Fibroblast of the aortic adventitia (primary cell): ENCODE data around the gene CDH23. TPM values are rescaled to one million over a fixed set of nuclear protein-coding genes. Genes with fewer than 3 reads are reported as not detected.

ENCODE experiments used
- DNase-seq: peaks from one replicate; pipeline ENCODE4 v3.0.0-alpha.2; 2010; ENCODE audit warnings: low read depth
- H3K4me3 ChIP-seq: 2 replicates; pipeline ENCODE4 v1.5.1; 2011; ENCODE audit warnings: low read depth, mild to moderate bottlenecking, control low read depth, low read length, moderate library complexity
- total RNA-seq: library from RNA; depleted of rRNA; stranded (reverse); fragments of >200 nt; gene quantifications from 2 replicates; pipeline ENCODE4 v1.2.3, GENCODE V29; 2012; ENCODE audit warnings: low replicate concordance
- TF ChIP-seq, protein P1 (sequence below): IDR thresholded peaks from 2 replicates; pipeline ENCODE4 v1.5.1; 2011; ENCODE audit warnings: mild to moderate bottlenecking, low read length, control low read depth, inconsistent platforms; ENCODE audit not compliant: insufficient read depth

Gene CDH23
- total RNA-seq, 1 donor = 0.27 TPM

DNA sequence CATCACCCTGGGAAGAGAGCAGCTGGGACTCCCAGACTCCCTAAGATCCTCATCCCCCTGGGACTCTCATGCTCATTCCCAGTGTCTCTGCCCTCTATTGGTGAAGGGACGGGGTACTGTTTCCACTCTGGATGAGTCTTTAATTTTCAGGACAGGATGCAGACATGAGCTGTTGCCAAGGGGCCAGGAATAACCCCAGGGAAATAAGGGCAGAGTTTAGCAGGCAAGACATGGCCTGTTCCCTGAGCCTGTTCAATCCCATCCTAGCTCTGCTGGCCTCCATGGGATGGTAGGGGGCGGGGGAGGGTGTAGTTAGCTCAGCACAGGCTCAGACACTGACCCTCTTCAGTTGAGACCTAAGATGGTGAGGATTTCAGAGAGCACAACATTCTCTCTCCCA lies 308.9 kb downstream of the CDH23 start:
- no peak overlapping the region for H3K4me3 ChIP-seq
- DNase-seq = no peak
- TF ChIP-seq, protein P1, sequence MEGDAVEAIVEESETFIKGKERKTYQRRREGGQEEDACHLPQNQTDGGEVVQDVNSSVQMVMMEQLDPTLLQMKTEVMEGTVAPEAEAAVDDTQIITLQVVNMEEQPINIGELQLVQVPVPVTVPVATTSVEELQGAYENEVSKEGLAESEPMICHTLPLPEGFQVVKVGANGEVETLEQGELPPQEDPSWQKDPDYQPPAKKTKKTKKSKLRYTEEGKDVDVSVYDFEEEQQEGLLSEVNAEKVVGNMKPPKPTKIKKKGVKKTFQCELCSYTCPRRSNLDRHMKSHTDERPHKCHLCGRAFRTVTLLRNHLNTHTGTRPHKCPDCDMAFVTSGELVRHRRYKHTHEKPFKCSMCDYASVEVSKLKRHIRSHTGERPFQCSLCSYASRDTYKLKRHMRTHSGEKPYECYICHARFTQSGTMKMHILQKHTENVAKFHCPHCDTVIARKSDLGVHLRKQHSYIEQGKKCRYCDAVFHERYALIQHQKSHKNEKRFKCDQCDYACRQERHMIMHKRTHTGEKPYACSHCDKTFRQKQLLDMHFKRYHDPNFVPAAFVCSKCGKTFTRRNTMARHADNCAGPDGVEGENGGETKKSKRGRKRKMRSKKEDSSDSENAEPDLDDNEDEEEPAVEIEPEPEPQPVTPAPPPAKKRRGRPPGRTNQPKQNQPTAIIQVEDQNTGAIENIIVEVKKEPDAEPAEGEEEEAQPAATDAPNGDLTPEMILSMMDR = no peak

DNA sequence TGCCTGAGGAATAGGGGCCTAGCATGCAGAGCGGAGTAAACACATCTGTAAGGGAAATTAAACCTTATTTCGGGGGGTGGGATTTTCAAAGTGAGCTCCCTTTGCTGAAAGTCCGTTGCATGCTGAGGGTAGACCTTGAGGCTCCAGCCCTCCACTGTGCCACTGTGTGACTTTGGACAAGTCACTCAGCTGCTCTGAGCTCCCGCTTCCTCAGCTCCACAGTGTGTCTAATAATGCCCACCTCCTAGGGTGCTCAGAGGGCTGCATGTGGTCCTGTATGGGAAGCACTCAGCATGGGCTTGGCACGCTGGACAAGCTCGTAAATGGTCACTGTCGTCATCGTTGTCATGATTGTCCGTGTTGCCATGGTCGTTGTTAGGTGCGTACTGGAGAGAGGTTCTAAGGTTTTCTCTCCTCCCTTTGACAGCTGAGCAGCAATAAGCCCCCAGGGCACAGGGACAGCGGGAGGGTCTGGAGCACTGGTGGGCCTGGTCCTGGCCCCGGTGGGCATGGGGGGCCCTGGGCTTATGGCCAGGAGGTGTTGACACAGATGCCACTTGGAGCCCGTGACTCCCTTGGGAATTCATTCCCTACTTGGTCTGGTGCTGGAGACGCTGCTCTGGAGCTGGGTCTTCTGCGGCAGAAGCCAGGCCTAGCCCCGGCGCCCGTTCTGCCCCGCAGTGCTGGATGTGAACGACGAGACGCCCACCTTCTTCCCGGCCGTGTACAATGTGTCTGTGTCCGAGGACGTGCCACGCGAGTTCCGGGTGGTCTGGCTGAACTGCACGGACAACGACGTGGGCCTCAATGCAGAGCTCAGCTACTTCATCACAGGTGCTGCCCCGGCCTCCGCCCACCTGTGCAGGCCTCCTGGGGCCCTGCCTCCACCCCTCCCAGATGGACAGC lies 309.7 kb downstream of the CDH23 start:
- TF ChIP-seq, protein P1 = no peak
- H3K4me3 ChIP-seq = no peak overlapping the region
- no peak for DNase-seq

DNA sequence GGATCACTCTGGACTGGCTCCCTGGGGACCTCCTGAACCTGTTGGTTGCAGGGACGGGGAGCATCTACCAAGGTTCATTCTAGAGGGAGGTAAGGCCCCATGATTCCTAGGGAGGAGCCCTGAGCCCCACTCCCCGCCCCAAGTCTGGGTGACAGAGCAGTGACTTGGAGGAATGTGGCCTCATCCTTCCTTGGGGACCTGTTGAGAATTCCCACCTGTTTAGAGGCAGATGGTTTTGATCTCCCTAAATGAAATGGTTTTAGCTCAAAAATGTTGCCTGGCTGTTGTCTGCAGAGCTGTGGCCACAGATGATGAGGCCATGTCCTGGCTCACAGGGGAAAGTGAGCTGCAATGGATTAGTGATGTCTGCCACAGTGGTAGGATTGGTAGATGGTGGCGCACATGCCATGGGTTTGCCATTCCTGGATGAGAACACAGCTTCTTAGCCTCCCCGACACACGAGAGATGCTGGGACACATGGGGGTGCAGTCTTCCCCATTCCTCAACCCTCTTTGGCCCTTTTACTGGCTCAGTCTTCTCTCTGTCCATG lies 310.6 kb downstream of the CDH23 start:
- H3K4me3 ChIP-seq = no peak overlapping the region
- DNase-seq = no peak
- TF ChIP-seq, protein P1 = no peak

DNA sequence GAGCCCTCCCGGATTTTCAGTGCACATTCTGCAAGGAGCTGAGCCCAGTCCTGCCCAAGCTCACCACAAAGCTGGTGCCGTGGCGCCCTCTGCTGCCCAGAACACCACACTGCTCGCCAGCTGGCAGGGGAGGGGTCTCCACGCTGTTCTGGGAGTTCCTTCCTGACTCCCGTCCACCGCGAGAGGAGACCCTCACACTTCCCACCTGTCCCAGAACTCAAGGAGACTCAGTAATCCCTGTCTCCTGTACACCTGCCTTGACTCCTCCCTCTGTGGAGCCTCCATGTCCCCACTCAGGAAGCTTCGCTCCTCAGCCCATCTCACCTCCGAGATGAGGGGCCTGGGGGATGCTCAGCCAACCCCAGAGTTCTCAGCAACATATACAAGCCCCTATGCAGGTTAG lies 311.6 kb downstream of the CDH23 start:
- no peak overlapping the region for H3K4me3 ChIP-seq
- TF ChIP-seq, protein P1 = peak; percentile 81
- peak; percentile 40 for DNase-seq

DNA sequence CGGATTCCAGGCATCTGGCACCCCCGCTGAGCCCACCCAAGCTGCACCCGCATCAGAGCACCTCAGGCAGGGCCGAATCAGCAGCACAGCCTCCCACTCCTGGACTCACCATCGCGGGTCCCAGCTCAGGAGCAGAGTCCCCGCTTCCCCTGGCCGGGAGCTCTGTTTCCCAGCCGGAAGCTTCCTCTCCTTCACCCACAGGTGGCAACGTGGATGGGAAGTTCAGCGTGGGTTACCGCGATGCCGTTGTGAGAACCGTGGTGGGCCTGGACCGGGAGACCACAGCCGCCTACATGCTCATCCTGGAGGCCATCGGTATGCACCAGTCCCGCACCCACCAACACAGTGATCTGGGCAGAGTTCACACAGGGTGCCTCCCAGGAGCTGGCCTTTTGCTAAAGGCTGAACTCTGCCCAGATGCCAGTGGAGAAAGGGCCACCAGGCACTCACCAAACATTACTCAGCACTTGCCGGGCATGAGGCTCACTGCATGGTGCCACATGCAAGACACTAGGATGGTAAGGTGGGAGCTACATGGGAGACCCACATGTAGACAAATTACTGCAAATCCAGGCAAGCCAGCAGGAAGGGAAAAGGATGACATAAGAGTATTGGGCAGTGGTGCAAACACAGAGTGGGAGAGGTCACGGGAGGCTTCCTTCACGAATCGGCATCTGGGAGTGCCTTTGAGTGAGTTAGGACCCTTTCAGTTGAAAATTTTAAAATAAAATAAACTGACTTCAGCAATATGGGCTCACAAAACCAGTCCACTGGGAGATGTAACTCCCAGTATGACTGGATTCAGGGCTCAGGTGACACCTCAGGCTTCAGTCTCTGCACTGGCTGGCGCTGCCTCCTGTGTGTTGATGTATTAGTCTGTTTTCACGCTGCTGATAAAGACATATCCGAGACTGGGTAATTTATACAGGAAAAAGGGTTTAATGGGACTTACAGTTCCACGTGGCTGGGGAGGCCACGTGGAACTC lies 312.5 kb downstream of the CDH23 start:
- TF ChIP-seq, protein P1 = no peak
- H3K4me3 ChIP-seq = no peak overlapping the region
- no peak for DNase-seq

DNA sequence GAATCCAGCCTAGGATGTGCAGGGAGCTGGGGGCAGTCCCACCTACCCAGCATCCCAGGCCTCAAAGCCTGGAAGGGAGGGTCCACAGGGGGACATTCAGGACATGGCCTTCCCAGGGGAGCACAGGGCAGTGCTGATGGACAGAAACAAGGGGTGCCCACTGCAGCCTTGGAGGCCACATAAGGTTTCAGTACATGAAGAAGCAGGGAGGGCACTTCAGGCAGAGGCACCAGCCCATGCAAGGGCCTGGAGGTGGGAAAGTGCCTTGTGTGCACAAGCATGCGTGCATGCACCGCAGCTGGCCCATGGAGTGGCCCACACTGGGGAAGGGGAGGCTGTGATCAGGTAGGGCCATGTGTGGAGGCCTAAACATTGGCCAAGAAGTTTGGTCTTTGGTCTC lies 313.8 kb downstream of the CDH23 start:
- TF ChIP-seq, protein P1 = no peak
- no peak overlapping the region for H3K4me3 ChIP-seq
- no peak for DNase-seq
